Fibroblast of skin of left quadriceps (primary cell): ENCODE results near the gene SPG11.
"Not testable (repeated sequence)": the region's sequence is repeated elsewhere in the genome, so short reads cannot be mapped to it uniquely, and the experiment has no call there.

Experiments
- DNase-seq, 2 experiments: peaks; one replicate each; pipeline ENCODE4 v3.0.0-alpha.2; 2013; ENCODE audit warnings: low read depth in 2 of 2

Gene SPG11

GRCh38 chr15:44633603-44634002 lies 29.9 kb downstream of the SPG11 start:
- DNase-seq = peak in 1 of 2 experiments; percentile 2

GRCh38 chr15:44625286-44625685 lies 38.2 kb downstream of the SPG11 start:
- not testable (repeated sequence) for DNase-seq

GRCh38 chr15:44623178-44623577 lies 40.3 kb downstream of the SPG11 start:
- no peak for DNase-seq

- no peak for DNase-seq
These were observed 43.4 kb downstream of the SPG11 start for GRCh38 chr15:44620081-44620480.

DNA sequence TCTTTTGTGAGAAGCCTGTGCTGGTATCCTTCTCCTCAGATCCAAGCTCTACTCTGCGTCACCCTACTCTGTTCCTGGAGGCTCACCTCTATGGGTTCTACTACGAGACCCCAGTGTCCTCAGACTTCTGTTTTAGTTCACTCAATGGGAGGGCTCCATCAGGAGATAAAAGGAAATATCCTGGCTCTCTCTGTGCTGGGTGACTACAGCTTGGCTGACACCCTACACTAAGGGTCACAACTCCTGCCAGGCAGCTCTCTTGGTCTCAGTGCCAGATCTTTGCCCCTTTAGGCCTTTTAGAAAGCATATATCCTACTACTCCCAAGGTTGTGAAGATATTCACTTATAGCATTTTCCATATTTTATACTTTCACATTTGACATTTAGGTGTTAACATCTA lies 46.5 kb downstream of the SPG11 start:
- DNase-seq = no peak

DNA sequence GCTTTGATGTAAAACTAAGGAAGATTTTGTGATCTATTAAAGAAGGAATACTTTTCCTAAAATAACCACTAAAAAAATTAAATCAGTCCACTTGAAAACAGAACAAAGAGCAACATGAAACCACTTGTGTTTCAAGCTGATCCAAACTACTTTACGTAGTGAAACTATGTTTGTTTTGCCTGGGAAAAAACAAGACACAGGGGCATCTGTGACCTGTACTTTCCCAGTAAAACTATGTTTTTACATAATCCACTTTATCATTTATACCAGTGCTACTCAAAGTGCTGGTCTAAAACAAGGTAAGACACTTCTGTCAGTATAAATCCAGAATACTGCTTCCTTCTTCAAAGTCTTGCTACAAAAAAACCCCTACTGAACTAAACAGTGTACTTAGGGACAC lies 56.7 kb downstream of the SPG11 start:
- no peak for DNase-seq

DNA sequence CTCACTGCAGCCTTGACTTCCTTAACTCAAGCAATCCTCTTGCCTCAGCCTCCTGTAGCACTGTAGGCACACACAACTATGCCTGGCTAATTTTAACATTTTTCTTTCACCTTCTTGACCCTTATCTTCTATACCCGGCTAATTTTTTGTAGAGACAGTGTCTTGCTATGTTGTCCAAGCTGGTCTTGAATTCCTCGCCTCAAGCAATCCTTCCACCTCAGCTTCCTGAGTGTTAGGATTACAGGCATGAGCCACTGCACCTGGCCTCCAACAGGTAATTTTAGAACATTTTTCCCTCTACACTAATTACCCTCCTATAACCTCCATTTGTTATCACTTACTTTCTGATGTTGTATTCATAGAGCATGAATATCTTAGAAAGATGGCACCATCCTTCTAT lies 60.3 kb downstream of the SPG11 start:
- DNase-seq = no peak

GRCh38 chr15:44598892-44599291 lies 64.6 kb downstream of the SPG11 start:
- DNase-seq = peak; percentile 12 to 21

GRCh38 chr15:44598066-44598465 lies 65.4 kb downstream of the SPG11 start:
- DNase-seq = no peak

DNA sequence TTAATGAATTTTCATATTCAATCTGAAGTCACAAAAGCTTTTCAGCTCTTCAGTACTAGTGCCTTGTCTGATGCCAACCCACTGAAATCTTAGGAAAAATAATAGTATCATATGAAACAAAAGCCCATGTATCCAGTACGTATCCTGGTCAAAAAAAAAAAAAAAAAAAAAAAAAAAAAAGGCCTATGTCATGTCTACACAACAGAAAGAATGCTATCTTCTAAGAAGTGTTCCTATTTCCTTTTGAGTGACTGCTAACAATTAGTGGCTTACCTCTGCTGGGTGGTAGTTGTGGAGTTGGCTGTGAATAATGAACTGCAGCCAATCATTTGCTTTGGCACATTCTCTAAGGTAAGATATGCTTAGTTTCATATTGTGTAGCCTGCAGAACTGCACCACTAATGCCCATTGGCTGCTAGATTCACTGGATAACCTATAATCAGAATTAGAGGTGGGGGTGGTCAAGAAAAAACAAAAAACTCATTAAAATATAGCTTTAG lies 66.9 kb downstream of the SPG11 start:
- no peak for DNase-seq

GRCh38 chr15:44595656-44596510 lies 67.6 kb downstream of the SPG11 start:
- DNase-seq = no peak

DNA sequence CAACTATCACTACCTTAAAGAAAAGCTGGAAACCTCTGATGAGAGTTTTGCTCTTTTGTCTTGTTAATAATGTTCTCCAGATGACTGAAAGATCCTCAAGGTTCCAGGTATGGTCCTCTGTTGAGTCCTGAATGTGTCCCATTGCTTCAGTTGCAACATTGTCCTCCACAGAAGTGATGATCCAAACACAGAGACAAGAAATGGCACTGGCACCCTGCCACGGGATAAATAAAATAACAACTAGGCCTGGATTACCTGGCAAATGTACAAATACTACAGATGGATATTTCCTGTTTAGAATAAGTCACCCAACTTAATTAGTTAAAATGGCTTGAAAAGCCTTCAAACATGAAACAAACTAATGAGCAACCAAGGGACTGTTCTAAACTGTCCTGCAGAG lies 68.2 kb downstream of the SPG11 start:
- DNase-seq = no peak

DNA sequence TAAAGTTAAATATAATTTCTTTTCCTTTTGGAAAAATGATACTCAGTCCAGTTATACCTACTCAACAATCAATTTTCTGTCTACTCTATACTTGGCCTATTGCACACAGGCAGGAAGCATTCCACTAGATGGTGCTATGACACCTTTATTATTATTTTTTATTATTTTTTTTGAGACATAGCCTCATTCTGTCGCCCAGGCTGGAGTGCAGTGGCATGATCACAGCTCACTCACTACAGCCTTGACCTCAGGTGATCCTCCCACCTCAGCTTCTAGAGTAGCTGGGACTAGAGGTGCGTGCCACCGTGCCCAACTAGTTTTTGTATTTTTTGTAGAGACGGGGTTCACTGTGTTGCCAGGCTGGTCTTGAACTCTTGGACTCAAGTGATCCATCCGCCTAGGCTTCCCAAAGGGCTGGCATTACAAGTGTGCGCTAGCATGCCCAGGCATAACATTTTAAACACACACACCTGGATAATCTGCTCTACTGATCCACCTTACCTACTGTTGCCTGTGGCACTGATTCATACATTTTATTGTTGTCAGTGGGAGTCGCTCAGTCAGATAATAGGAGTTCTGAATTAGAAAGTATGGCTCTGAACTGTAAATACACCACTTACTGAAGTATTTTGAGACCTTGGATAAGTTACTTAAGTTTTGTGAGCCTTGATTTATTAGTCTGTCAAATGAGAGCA lies 70.3 kb downstream of the SPG11 start:
- DNase-seq = no peak

DNA sequence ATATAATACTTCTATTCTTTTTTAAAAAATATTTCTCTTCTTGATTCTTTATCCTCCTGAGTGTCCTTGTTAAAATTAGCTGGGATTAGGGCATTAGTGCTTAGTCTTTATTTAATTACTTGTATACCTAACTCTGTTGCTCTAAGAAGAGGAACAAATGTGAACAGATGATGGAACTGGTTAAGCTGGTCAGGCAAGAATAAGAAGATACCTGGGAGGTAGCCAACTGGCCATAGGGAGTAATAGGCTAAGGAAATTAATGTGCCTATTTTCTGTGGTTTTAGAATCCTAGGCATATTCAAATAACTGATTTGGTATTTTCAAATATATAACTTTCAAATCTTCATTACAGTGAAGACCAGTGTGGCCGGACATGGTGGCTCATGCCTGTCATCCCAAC lies 72.1 kb downstream of the SPG11 start:
- no peak for DNase-seq

- no peak for DNase-seq
These were observed 74.9 kb downstream of the SPG11 start for GRCh38 chr15:44588541-44588940.

DNA sequence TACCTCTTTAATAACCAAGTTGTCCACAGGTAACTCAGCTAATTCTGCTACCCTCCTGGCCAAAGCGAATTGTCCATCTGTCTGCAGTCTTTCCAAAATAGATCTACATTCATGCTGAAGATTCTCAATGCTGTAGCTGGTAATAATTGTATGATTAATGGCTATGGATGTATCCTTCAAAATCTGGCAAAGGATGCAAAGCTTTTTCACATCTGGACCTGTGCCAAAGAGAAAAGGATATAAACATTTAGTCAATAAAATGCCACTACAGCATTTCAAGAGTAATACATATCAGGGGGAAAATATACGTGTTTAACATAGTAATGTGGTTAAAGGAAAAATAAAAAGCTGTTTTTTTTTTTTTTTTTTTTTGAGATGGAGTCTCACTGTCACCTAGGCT lies 77.8 kb downstream of the SPG11 start:
- no peak for DNase-seq

DNA sequence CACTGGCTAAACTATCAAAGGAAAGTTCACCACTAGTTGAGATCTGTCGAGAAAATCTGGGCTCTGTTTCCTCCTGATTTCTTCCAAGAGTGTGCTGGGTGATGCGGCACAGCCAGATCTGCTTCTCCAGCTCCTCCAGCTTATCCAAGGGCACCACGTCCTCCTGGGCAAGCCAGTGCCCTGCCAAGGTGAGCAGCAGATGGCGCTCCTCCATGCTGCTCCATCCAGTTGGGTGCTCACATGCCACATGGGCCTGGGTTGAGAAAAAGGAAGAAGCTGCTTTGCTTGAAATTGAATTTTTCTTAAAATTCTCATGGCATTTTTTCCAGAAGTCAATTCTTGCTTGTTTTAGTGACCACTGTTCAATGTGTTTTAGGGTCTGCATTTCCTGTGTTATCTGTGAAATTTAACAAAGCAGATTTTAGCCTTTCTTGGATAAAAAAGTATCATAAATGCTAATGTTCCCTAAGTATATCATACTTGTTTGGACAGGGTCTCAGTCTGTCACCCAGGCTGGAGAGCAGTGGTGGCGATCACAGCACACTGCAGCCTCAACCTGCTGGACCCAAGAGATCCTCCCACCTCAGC lies 79.2 kb downstream of the SPG11 start:
- no peak for DNase-seq

- DNase-seq = no peak
These were observed 83.4 kb downstream of the SPG11 start for GRCh38 chr15:44580105-44580504.

DNA sequence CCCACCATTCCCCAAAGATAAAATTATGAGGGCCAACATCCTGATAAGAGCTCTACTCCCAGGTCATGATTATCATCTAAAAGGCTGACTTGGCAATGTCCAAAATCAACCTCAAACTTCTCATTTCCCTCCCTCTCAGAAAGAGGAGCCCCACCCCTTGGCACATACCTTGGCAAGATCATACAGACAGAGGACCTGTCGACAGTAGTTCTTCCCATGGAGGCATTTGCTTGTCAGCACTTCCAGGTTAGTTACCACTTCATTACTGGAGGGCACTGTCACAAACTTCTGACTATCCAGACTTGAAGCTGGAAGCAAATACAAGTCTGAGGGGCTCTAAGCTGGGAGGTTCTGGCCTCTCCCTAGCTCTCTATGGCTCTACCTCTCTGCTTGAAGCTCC lies 88.7 kb downstream of the SPG11 start:
- DNase-seq = no peak

- DNase-seq = no peak
These were observed 90.1 kb downstream of the SPG11 start for GRCh38 chr15:44573386-44573785.

DNA sequence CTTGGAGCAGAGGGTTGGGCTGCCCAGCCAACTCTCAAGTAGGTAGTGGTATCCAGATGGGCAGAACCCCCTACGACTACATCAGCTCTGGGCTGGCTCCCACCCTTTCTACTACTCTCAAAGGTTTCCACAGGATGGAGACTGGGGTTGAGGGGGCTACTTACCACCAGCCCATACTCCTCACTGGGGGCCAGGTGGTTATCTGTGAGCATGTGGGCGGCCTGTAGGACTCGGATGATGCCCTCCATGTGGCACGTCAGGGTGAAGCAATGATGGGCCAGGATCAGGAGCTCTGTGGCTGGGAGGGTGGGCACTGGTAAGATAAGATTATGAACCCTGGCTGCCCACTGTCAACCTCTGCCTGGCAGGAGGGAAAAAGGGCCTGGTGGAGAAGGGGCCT lies 93.1 kb downstream of the SPG11 start:
- no peak for DNase-seq

- no peak for DNase-seq
These were observed 94.1 kb downstream of the SPG11 start for GRCh38 chr15:44569316-44569715.

- DNase-seq = no peak
These were observed 95.1 kb downstream of the SPG11 start for GRCh38 chr15:44568338-44568737.
